K562 (cell line): ENCODE data around the gene SYPL2. TPM values are rescaled to one million over a fixed set of nuclear protein-coding genes. Genes with fewer than 3 reads are reported as not detected.
A peak's percentile ranks its signal among the peaks of the same experiment; 100 is the strongest.

Experiments
- CBFA2T3 ChIP-seq: fragments of 450-650 bp; IDR thresholded peaks from 2 replicates; pipeline ENCODE4 v1.6.1; 2017
- MYBL2 ChIP-seq, 2 experiments: fragments of 450-650 bp in 1 of 2; sonication (generic) in 1 of 2; formaldehyde crosslinking in 1 of 2; IDR thresholded peaks; 2 replicates each; pipeline versions ENCODE4 v1.6.1 to v1.8.1; 2017 to 2022; ENCODE audit warnings: borderline replicate concordance in 1 of 2, inconsistent platforms in 1 of 2, low read depth in 1 of 2, mild to moderate bottlenecking in 1 of 2, missing genetic modification reagents in 1 of 2, moderate library complexity in 1 of 2
- NFYB ChIP-seq: IDR thresholded peaks from 2 replicates; pipeline ENCODE4 v1.6.1; 2011; ENCODE audit warnings: mild to moderate bottlenecking, moderate library complexity; ENCODE audit not compliant: insufficient read length; ENCODE audit errors: extremely low read depth
- TAF7 ChIP-seq: fragments of 450-650 bp; IDR thresholded peaks from 2 replicates; pipeline ENCODE4 v1.6.1; 2016; ENCODE audit warnings: missing genetic modification characterization, missing compliant biosample characterization
- XRCC4 ChIP-seq: IDR thresholded peaks from one replicate; pipeline ENCODE4 v1.6.1; 2011; ENCODE audit not compliant: insufficient read depth, insufficient read length; ENCODE audit errors: extremely low read depth
- YBX1 ChIP-seq: fragments of 450-650 bp; IDR thresholded peaks from 2 replicates; pipeline ENCODE4 v1.7.1; 2016; ENCODE audit warnings: mild to moderate bottlenecking
- YY1 ChIP-seq, 3 experiments: IDR thresholded peaks; 2 replicates each; pipeline ENCODE4 v1.6.1; 2011; ENCODE audit warnings: low read length in 2 of 3, mild to moderate bottlenecking in 2 of 3, moderate library complexity in 2 of 3, borderline replicate concordance in 1 of 3, control low read depth in 1 of 3, low read depth in 1 of 3; ENCODE audit not compliant: insufficient read depth in 3 of 3, insufficient replicate concordance in 2 of 3, control insufficient read depth in 1 of 3, insufficient read length in 1 of 3; ENCODE audit errors: extremely low read depth in 1 of 3
- ZBTB1 ChIP-seq: sonication (generic); formaldehyde crosslinking; IDR thresholded peaks from 2 replicates; pipeline ENCODE4 v1.8.1; 2023; ENCODE audit warnings: missing genetic modification reagents, low read depth, mild to moderate bottlenecking, borderline replicate concordance
- ZKSCAN8 ChIP-seq: fragments of 200-800 bp; sonication (Bioruptor generic); IDR thresholded peaks from 2 replicates; pipeline ENCODE4 v1.6.1; 2016; ENCODE audit warnings: missing genetic modification characterization, missing compliant biosample characterization
- ZMIZ1 ChIP-seq, 2 experiments: fragments of 150-350 bp in 1 of 2; IDR thresholded peaks; 2 replicates each; pipeline ENCODE4 v1.6.1; 2012 to 2016; ENCODE audit warnings: low read depth in 2 of 2, low read length in 2 of 2, mild to moderate bottlenecking in 1 of 2, moderate library complexity in 1 of 2
- ZNF212 ChIP-seq: fragments of 450-650 bp; formaldehyde crosslinking; IDR thresholded peaks from 2 replicates; pipeline ENCODE4 v1.4.0; 2020; ENCODE audit warnings: mild to moderate bottlenecking
- ZNF23 ChIP-seq: fragments of 250-450 bp; sonication (Bioruptor Pico); IDR thresholded peaks from 2 replicates; pipeline ENCODE4 v1.4.0; 2020; ENCODE audit warnings: mild to moderate bottlenecking
- ZNF444 ChIP-seq: fragments of 250-450 bp; sonication (Bioruptor Pico); IDR thresholded peaks from 2 replicates; pipeline ENCODE4 v1.4.0; 2020; ENCODE audit warnings: mild to moderate bottlenecking, moderate library complexity
- ZNF445 ChIP-seq: fragments of 250-450 bp; sonication (Bioruptor Pico); IDR thresholded peaks from 2 replicates; pipeline ENCODE4 v1.4.0; 2020; ENCODE audit warnings: low read depth, mild to moderate bottlenecking, moderate library complexity
- ZNF707 ChIP-seq: fragments of 250-450 bp; sonication (Bioruptor Pico); conservative IDR thresholded peaks from 2 replicates; pipeline ENCODE4 v1.8.0; 2022; ENCODE audit warnings: inconsistent platforms, mild to moderate bottlenecking, moderate library complexity
- ZSCAN32 ChIP-seq: fragments of 450-650 bp; formaldehyde crosslinking; IDR thresholded peaks from 2 replicates; pipeline ENCODE4 v1.4.0; 2020; ENCODE audit warnings: mild to moderate bottlenecking, moderate library complexity
- polyA plus RNA-seq, 8 experiments: library from polyadenylated mRNA; depleted of rRNA in 4 of 8; stranded (reverse) in 5 of 8; unstranded in 3 of 8; fragments of >200 nt; fragmentation: Nextera tagmentation in 2 of 8; fragmentation: Illumina TruSeq in 1 of 8; extraction: Ambion mirVana in 2 of 8; extraction: Trizol in 1 of 8; gene quantifications; 2 replicates each; pipeline versions ENCODE4 v1.2.1 to v1.2.3, GENCODE V29; 2011 to 2014; ENCODE audit warnings: inconsistent platforms in 1 of 8, missing spikeins in 1 of 8
- total RNA-seq, 7 experiments: library from RNA; depleted of rRNA in 6 of 7; stranded (reverse); fragments of >200 nt in 6 of 7; fragmentation: Illumina TruSeq in 2 of 7; extraction: Trizol in 2 of 7; gene quantifications; 2 replicates each; pipeline versions ENCODE4 v1.2.1 to v1.2.3, GENCODE V29; 2011 to 2021; ENCODE audit warnings: low replicate concordance in 1 of 7
- TF ChIP-seq, protein P1 (sequence below): fragments of 250-450 bp; sonication (Bioruptor Pico); IDR thresholded peaks from 2 replicates; pipeline ENCODE4 v1.4.0; 2020; ENCODE audit warnings: mild to moderate bottlenecking, moderate library complexity

SYPL2 gene
- total and polyA plus RNA-seq, 9 of the 15 experiments (the other 6 are each of a cell fraction or from before 2014, with no cell fraction given): 0.03 to 0.20 (median 0.07) TPM; not detected in 2

GRCh38 chr1:109483672-109484518, 17.5 kb downstream of the SYPL2 start, which contains the start of gene ATXN7L2 (continued):
- TF ChIP-seq ZMIZ1 (IDR thresholded peaks at IDR 0.05; ENCODE audit: low read depth in 2 of 2, low read length in 2 of 2) (peak in 1 of 2 experiments; percentile 63; a peak in 2 of 4 replicates), YY1 (IDR thresholded peaks at IDR 0.05; ENCODE audit: borderline replicate concordance in 1 of 3, control insufficient read depth in 1 of 3, extremely low read depth in 1 of 3, insufficient read depth in 3 of 3, insufficient read length in 1 of 3, insufficient replicate concordance in 2 of 3, low read depth in 1 of 3, low read length in 2 of 3) (peak; percentile 96 to 97 (median 97)), ZNF212 (CRISPR knock-in tag) (no peak), MYBL2 (IDR thresholded peaks at IDR 0.05; ENCODE audit: low read depth) (no peak), MYBL2 (CRISPR knock-in tag; IDR thresholded peaks at IDR 0.05; ENCODE audit: borderline replicate concordance) (no peak), ZBTB1 (CRISPR knock-in tag) (peak; percentile 66; the same call in 1 of the 2 replicates), TAF7 (peak; percentile 98), YBX1 (no peak), ZNF445 (0 out of 2 replicates have a peak, but pooled peaks have one; percentile 33), ZSCAN32 (CRISPR knock-in tag) (no peak), ZNF23 (CRISPR knock-in tag) (no peak), ZNF707 (no peak), CBFA2T3 (peak; percentile 22; the same call in 1 of the 2 replicates), ZKSCAN8 (0 out of 2 replicates have a peak, but pooled peaks have one; percentile 32), NFYB (no peak), ZNF444 (no peak), XRCC4 (no peak)
- TF ChIP-seq, protein P1, sequence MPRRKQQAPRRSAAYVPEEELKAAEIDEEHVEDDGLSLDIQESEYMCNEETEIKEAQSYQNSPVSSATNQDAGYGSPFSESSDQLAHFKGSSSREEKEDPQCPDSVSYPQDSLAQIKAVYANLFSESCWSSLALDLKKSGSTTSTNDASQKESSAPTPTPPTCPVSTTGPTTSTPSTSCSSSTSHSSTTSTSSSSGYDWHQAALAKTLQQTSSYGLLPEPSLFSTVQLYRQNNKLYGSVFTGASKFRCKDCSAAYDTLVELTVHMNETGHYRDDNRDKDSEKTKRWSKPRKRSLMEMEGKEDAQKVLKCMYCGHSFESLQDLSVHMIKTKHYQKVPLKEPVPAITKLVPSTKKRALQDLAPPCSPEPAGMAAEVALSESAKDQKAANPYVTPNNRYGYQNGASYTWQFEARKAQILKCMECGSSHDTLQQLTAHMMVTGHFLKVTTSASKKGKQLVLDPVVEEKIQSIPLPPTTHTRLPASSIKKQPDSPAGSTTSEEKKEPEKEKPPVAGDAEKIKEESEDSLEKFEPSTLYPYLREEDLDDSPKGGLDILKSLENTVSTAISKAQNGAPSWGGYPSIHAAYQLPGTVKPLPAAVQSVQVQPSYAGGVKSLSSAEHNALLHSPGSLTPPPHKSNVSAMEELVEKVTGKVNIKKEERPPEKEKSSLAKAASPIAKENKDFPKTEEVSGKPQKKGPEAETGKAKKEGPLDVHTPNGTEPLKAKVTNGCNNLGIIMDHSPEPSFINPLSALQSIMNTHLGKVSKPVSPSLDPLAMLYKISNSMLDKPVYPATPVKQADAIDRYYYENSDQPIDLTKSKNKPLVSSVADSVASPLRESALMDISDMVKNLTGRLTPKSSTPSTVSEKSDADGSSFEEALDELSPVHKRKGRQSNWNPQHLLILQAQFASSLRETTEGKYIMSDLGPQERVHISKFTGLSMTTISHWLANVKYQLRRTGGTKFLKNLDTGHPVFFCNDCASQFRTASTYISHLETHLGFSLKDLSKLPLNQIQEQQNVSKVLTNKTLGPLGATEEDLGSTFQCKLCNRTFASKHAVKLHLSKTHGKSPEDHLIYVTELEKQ (CRISPR knock-in tag): no peak
